MCF 10A (cell line): ENCODE measurements around the gene GBA3. TPM values are rescaled to one million over a fixed set of nuclear protein-coding genes. Genes with fewer than 3 reads are reported as not detected.

ENCODE experiments used
- BruUV-seq: library from RNA; stranded (reverse); fragments of 400-500 nt; replicated peaks from 2 replicates; lab custom pipeline; 2021; lab: Mats Ljungman, UMichigan
- CTCF ChIA-PET: fragments of 300-600 bp; sonication (Branson Sonifier 250); formaldehyde crosslinking; extraction: SDS; loops from one replicate; lab custom pipeline; 2021; ENCODE audit warnings: antibody characterized with exemption, inconsistent platforms; lab: Yijun Ruan, JAX
- POLR2A ChIA-PET: fragments of 300-600, 350-650 bp; sonication (Branson Sonifier 250); formaldehyde crosslinking; extraction: SDS; loops from one replicate; lab custom pipeline; 2020; ENCODE audit warnings: antibody characterized with exemption, inconsistent platforms; lab: Yijun Ruan, JAX
- DNase-seq: peaks from one replicate; pipeline ENCODE4 v3.0.0-alpha.2; 2018; ENCODE audit not compliant: unreplicated experiment
- H3K27ac Mint-ChIP-seq: one replicate; pipeline ENCODE4 v1.8.0; 2022; ENCODE audit warnings: mild to moderate bottlenecking, low read depth, mixed read lengths; ENCODE audit not compliant: unreplicated experiment
- H3K27me3 Mint-ChIP-seq: one replicate; pipeline ENCODE4 v1.8.0; 2022; ENCODE audit warnings: mixed read lengths; ENCODE audit not compliant: insufficient read depth, unreplicated experiment
- H3K36me3 Mint-ChIP-seq: one replicate; pipeline ENCODE4 v1.8.0; 2022; ENCODE audit warnings: mild to moderate bottlenecking, moderate library complexity, mixed read lengths; ENCODE audit not compliant: insufficient read depth, unreplicated experiment
- H3K4me1 Mint-ChIP-seq: one replicate; pipeline ENCODE4 v1.8.0; 2022; ENCODE audit warnings: mixed read lengths; ENCODE audit not compliant: insufficient read depth, unreplicated experiment
- H3K4me3 Mint-ChIP-seq: one replicate; pipeline ENCODE4 v1.8.0; 2022; ENCODE audit warnings: mild to moderate bottlenecking, moderate library complexity, mixed read lengths; ENCODE audit not compliant: unreplicated experiment
- H3K9me3 Mint-ChIP-seq: one replicate; pipeline ENCODE4 v1.8.0; 2022; ENCODE audit warnings: mixed read lengths; ENCODE audit not compliant: unreplicated experiment
- intact Hi-C: fragments of 100-400 bp; cut with micrococcal nuclease; formaldehyde crosslinking; loops from 2 replicates; pipeline ENCODE4 v1.14.1; 2022
- total RNA-seq: library from RNA; stranded (reverse); gene quantifications from 2 replicates; pipeline ENCODE4 v1.2.3, GENCODE V29; 2022
- TF ChIP-seq, protein P1 (sequence below): fragments of 200-600 bp; IDR thresholded peaks from one replicate; pipeline ENCODE4 v1.8.0; 2022; ENCODE audit warnings: antibody characterized with exemption, mild to moderate bottlenecking; ENCODE audit not compliant: unreplicated experiment

The GBA3 gene
- total RNA-seq, 1 experiment from 2014 or later = not detected

- Mint-ChIP-seq H3K4me3 (no peak overlapping the region), H3K27ac (no peak overlapping the region), H3K9me3 (no peaks in the 10 kb centered on the region), H3K4me1 (no peaks in the 10 kb centered on the region), H3K27me3 (no peaks in the 10 kb centered on the region), H3K36me3 (no peaks in the 10 kb centered on the region)
- ChIA-PET POLR2A (no interaction called here), CTCF (no interaction called here)
- intact Hi-C loops = no loop called here
- DNase-seq = no peak
- BruUV-seq = no TSS peak
- TF ChIP-seq, protein P1, sequence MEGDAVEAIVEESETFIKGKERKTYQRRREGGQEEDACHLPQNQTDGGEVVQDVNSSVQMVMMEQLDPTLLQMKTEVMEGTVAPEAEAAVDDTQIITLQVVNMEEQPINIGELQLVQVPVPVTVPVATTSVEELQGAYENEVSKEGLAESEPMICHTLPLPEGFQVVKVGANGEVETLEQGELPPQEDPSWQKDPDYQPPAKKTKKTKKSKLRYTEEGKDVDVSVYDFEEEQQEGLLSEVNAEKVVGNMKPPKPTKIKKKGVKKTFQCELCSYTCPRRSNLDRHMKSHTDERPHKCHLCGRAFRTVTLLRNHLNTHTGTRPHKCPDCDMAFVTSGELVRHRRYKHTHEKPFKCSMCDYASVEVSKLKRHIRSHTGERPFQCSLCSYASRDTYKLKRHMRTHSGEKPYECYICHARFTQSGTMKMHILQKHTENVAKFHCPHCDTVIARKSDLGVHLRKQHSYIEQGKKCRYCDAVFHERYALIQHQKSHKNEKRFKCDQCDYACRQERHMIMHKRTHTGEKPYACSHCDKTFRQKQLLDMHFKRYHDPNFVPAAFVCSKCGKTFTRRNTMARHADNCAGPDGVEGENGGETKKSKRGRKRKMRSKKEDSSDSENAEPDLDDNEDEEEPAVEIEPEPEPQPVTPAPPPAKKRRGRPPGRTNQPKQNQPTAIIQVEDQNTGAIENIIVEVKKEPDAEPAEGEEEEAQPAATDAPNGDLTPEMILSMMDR = no peak
These were observed 149.8 kb downstream of the GBA3 start for GRCh38 chr4:22842360-22843018.

GRCh38 chr4:22848332-22848731, 155.6 kb downstream of the GBA3 start:
- CTCF ChIA-PET = interaction anchor here (0.6 to 1.0 kb wide), 3 partner anchors 10 to 87 kb away, joined by 3 to 4 read pairs (median 3); no protein-coding TSS in a partner anchor
- POLR2A ChIA-PET = interaction anchor here (0.6 kb wide), 1 partner anchor 110 kb away, joined by 3 read pairs; no protein-coding TSS in a partner anchor
- no peaks in the 10 kb centered on the region for H3K27me3 Mint-ChIP-seq

GRCh38 chr4:22850055-22850454, 157.3 kb downstream of the GBA3 start:
- peaks cover 5% of the 10 kb centered on the region for H3K4me1 Mint-ChIP-seq
- H3K36me3 Mint-ChIP-seq = no peaks in the 10 kb centered on the region
- DNase-seq = no peak
- no peak overlapping the region for H3K4me3 Mint-ChIP-seq
- CTCF ChIA-PET = interaction anchor here (0.6 to 1.0 kb wide), 3 partner anchors 11 to 720 kb away, joined by 3 to 6 read pairs (median 4); no protein-coding TSS in a partner anchor
- H3K9me3 Mint-ChIP-seq = no peaks in the 10 kb centered on the region
- no peak overlapping the region for H3K27ac Mint-ChIP-seq
- no peaks in the 10 kb centered on the region for H3K27me3 Mint-ChIP-seq
- TF ChIP-seq, protein P1 = no peak
- no TSS peak for BruUV-seq
- intact Hi-C loops = no loop called here
- POLR2A ChIA-PET = interaction anchor here (1.1 kb wide), 1 partner anchor 12 kb away, joined by 3 read pairs; no protein-coding TSS in a partner anchor

More at GRCh38 chr4:22848332-22848731, 155.6 kb downstream of the GBA3 start:
- Mint-ChIP-seq H3K4me1 (peaks cover 5% of the 10 kb centered on the region), H3K36me3 (no peaks in the 10 kb centered on the region), H3K9me3 (no peaks in the 10 kb centered on the region), H3K27ac (no peak overlapping the region), H3K4me3 (no peak overlapping the region)
- BruUV-seq = no TSS peak
- TF ChIP-seq, protein P1 = no peak
- DNase-seq = no peak
- intact Hi-C loops = no loop called here

GRCh38 chr4:22850630-22851029, 157.9 kb downstream of the GBA3 start:
- no peaks in the 10 kb centered on the region for H3K9me3 Mint-ChIP-seq
- CTCF ChIA-PET = interaction anchor here (1.0 kb wide), 2 partner anchors 11 to 47 kb away, joined by 4 to 6 read pairs; no protein-coding TSS in a partner anchor
- BruUV-seq = no TSS peak
- DNase-seq = no peak
- H3K4me3 Mint-ChIP-seq = no peak overlapping the region
- H3K27me3 Mint-ChIP-seq = no peaks in the 10 kb centered on the region
- no peaks in the 10 kb centered on the region for H3K36me3 Mint-ChIP-seq
- H3K27ac Mint-ChIP-seq = no peak overlapping the region
- peaks cover 5% of the 10 kb centered on the region for H3K4me1 Mint-ChIP-seq
- POLR2A ChIA-PET = no interaction called here
- intact Hi-C loops = no loop called here
- TF ChIP-seq, protein P1 = no peak
